Heart left ventricle (tissue), 16 donors: ENCODE results near the gene NCOA6. TPM values are rescaled to one million over a fixed set of nuclear protein-coding genes. Genes with fewer than 3 reads are reported as not detected.

Experiments
- ATAC-seq, 4 donors: fragments of 200-7000 bp; cut with Tn5 transposase; one replicate each; pipeline ENCODE4 v1.9.1; 2020 to 2022; ENCODE audit warnings: moderate library complexity in 4 of 4, mild to moderate bottlenecking in 3 of 4, moderate number of reproducible peaks in 1 of 4
- DNase-seq, 5 donors: peaks; one replicate each; pipeline ENCODE4 v3.0.0-alpha.2; 2020
- H3K27ac ChIP-seq, 12 donors: fragments of 200-600 bp; sonication (generic) in 4 of 12; one replicate each; pipeline versions ENCODE4 v1.5.0 to v1.8.0; 2016 to 2022; ENCODE audit warnings: mild to moderate bottlenecking in 2 of 12
- H3K27me3 ChIP-seq, 9 donors: fragments of 200-600 bp; sonication (generic) in 2 of 9; one replicate each; pipeline versions ENCODE4 v1.5.1 to v1.8.0; 2016 to 2022; ENCODE audit warnings: mild to moderate bottlenecking in 3 of 9
- H3K36me3 ChIP-seq, 9 donors: fragments of 200-600 bp; sonication (generic) in 2 of 9; one replicate each; pipeline versions ENCODE4 v1.5.0 to v1.8.0; 2018 to 2022; ENCODE audit warnings: mild to moderate bottlenecking in 2 of 9
- H3K4me1 ChIP-seq, 12 donors: fragments of 200-600 bp; sonication (generic) in 4 of 12; one replicate each; pipeline versions ENCODE4 v1.5.0 to v1.8.0; 2016 to 2022; ENCODE audit warnings: mild to moderate bottlenecking in 3 of 12
- H3K4me3 ChIP-seq, 12 donors: fragments of 200-600 bp; sonication (generic) in 4 of 12; one replicate each; pipeline versions ENCODE4 v1.5.0 to v1.8.0; 2017 to 2022; ENCODE audit warnings: mild to moderate bottlenecking in 9 of 12, moderate library complexity in 4 of 12
- H3K9me3 ChIP-seq, 12 donors: fragments of 200-600 bp; sonication (generic) in 4 of 12; one replicate each; pipeline versions ENCODE4 v1.5.0 to v1.8.0; 2016 to 2022; ENCODE audit warnings: mild to moderate bottlenecking in 1 of 12
- CTCF ChIP-seq, 12 donors: fragments of 200-600 bp; sonication (generic) in 4 of 12; IDR thresholded peaks; one replicate each; pipeline versions ENCODE4 v1.5.0 to v1.8.0; 2018 to 2022; ENCODE audit warnings: antibody characterized with exemption in 12 of 12, mild to moderate bottlenecking in 5 of 12
- POLR2A ChIP-seq, 2 donors: fragments of 450-650 bp; IDR thresholded peaks; one replicate each; pipeline ENCODE4 v1.6.1; 2017; ENCODE audit warnings: antibody characterized with exemption in 2 of 2, mild to moderate bottlenecking in 2 of 2, moderate library complexity in 2 of 2
- WGBS, 4 donors: extraction: QIAGEN DNeasy Blood & Tissue Kit in 2 of 4; methylation state at CpG; one replicate each; pipeline versions ENCODE4 v1.1.5 to v1.1.7; 2013 to 2018; 5-methylcytosine and 5-hydroxymethylcytosine counted together
- intact Hi-C, 10 donors: fragments of 100-400 bp; cut with DNase I; formaldehyde crosslinking; loops; one replicate each; pipeline versions ENCODE4 v1.11.1 to v1.14.2; 2022
- polyA plus RNA-seq, 2 donors: library from polyadenylated mRNA; stranded (reverse); fragments of 200-250 nt; gene quantifications; one replicate each; pipeline ENCODE4 v1.2.3, GENCODE V29; 2013
- total RNA-seq, 9 donors: library from RNA; depleted of rRNA in 2 of 9; stranded (reverse); fragments of >200 nt in 2 of 9; fragmentation: NEBNext Ultra II Directional in 3 of 9; extraction: Animal tissue kit (Norgen Biotek cat#: 25700) in 3 of 9; gene quantifications; one replicate each; pipeline versions ENCODE4 v1.1.0 to v1.2.4, GENCODE V29; 2016 to 2023
- donor health status: ischemic (EF 13 %, LVEDD 7.1; RV severe dilation, severe dysfunction).
- donor health status: healthy with polysubstance abuse.
- donor health status: DM: no; HTN: yes; CAD: no.
- donor health status: DM: no; HTN: no; CAD: no.
- donor health status: ischemic (EF 25% LVEDD 6.9; RV normal size, moderate dysfunction).
- donor health status: ischemic (EF 25% LVEDD 5.7; RV mildly dilated, moderate dysfunction).
- donor health status: healthy.
- donor health status: DM: yes; HTN: yes; CAD: no.
- donor health status: ischemic (EF 35%, LVEDD 5.7; RV mildly dilated, moderate dysfunction).
- donor health status: nonischemic (EF 11% LVEDD 7.7; RV severe dilation, severe dysfunction).
- donor health status: DM: yes; HTN: yes; CAD: no.
- donor health status: PGD.
- donor health status: ischemic (EF 29% LVEDD 5.4; RV normal size, mild dysfunction).
- donor health status: nonischemic (EF 23%, LVEDD 6.1; RV moderate dilation, normal function).

The NCOA6 gene
- total and polyA plus RNA-seq, 11 donors, result 13.0 to 34.0 (median 19.9) TPM

GRCh38 chr20:34834459-34834893, 9.0 kb upstream of the NCOA6 start:
- intact Hi-C loops, result loop anchor here in 5 of 10 donors (5.0 to 10.0 kb wide), 7 partner anchors 260 to 610 kb away; partner anchors contain the start of genes GDF5 (in 1 of the 5), MMP24OS (in 1 of the 5) and TRPC4AP (in 1 of the 5)
- no peak overlapping the region for H3K4me3 ChIP-seq
- no peaks in the 10 kb centered on the region for H3K36me3 ChIP-seq
- TF ChIP-seq POLR2A (IDR thresholded peaks at IDR 0.05), result no peak
- TF ChIP-seq CTCF (IDR thresholded peaks at IDR 0.05), result peak; percentile 34 to 64 (median 50)
- 50 to 65% (median 51%) methylated on average over 6 of the region's 6 CpGs for WGBS, 4 donors
- no peaks in the 10 kb centered on the region for H3K9me3 ChIP-seq
- H3K4me1 ChIP-seq, result no peaks in the 10 kb centered on the region
- DNase-seq (no peak), ATAC-seq (no peak)
- H3K27ac ChIP-seq, result no peak overlapping the region
- no peaks in the 10 kb centered on the region for H3K27me3 ChIP-seq

GRCh38 chr20:34831936-34832335, 6.5 kb upstream of the NCOA6 start:
- H3K4me1 ChIP-seq, result no peaks in the 10 kb centered on the region
- 70 to 80% (median 75%) methylated on average over 5 of the region's 5 CpGs for WGBS, 4 donors
- H3K4me3 ChIP-seq, result no peak overlapping the region
- TF ChIP-seq CTCF (IDR thresholded peaks at IDR 0.05), result no peak
- no peak overlapping the region for H3K27ac ChIP-seq
- H3K9me3 ChIP-seq, result no peaks in the 10 kb centered on the region
- no peaks in the 10 kb centered on the region for H3K27me3 ChIP-seq
- intact Hi-C loops, result loop anchor here in 5 of 10 donors (5.0 to 10.0 kb wide), 7 partner anchors 263 to 613 kb away; partner anchors contain the start of genes GDF5 (in 1 of the 5), MMP24OS (in 1 of the 5) and TRPC4AP (in 1 of the 5)
- ATAC-seq (no peak), DNase-seq (no peak)
- no peaks in the 10 kb centered on the region for H3K36me3 ChIP-seq

- intact Hi-C loops, result loop anchor here in 1 of 10 donors (10.0 kb wide), 1 partner anchor 626 kb away; the partner anchor contains the start of gene CEP250
- Histone ChIP-seq H3K27ac (no peak overlapping the region), H3K4me1 (peaks cover 0 to 12% (median 3%) of the 10 kb centered on the region in 12 donors), H3K36me3 (no peaks in the 10 kb centered on the region), H3K9me3 (no peaks in the 10 kb centered on the region), H3K27me3 (no peaks in the 10 kb centered on the region), H3K4me3 (no peak overlapping the region)
- ATAC-seq (no peak), DNase-seq (no peak)
- 74 to 85% (median 77%) methylated on average over 3 of the region's 3 CpGs for WGBS, 4 donors
- TF ChIP-seq POLR2A (IDR thresholded peaks at IDR 0.05) (no peak), CTCF (IDR thresholded peaks at IDR 0.05) (no peak)
These were observed 3.7 kb upstream of the NCOA6 start for GRCh38 chr20:34829191-34829590.

GRCh38 chr20:34824806-34825529, 483 bp downstream of the NCOA6 start:
- intact Hi-C loops, result loop anchor here in 1 of 10 donors (10.0 kb wide), 1 partner anchor 630 kb away; the partner anchor contains the start of gene CEP250
- WGBS, 4 donors, result 0 to 1% (median 1%) methylated on average over 14 to 68 of the region's 68 CpGs

More at GRCh38 chr20:34824806-34825529, 483 bp downstream of the NCOA6 start:
- peak; percentile 66 to 81 (median 71) for DNase-seq
- Histone ChIP-seq H3K27me3 (no peaks in the 10 kb centered on the region), H3K27ac (peak overlapping the region; percentile 89 to 97 (median 91)), H3K4me1 (peaks cover 3 to 46% (median 32%) of the 10 kb centered on the region in 12 donors), H3K4me3 (peak overlapping the region; percentile 72 to 99 (median 88)), H3K9me3 (no peaks in the 10 kb centered on the region), H3K36me3 (peaks cover 0 to 1% (median 0%) of the 10 kb centered on the region in 9 donors)
- peak; percentile 28 to 84 (median 79) for ATAC-seq
- TF ChIP-seq POLR2A (IDR thresholded peaks at IDR 0.05) (no peak), CTCF (IDR thresholded peaks at IDR 0.05) (peak in 6 of 12 donors; percentile 7 to 24 (median 9))
